GM10248 (cell line): Measurements from ENCODE around the gene GNAS.

Source experiments
- CTCF ChIA-PET: fragments of 300-600 bp; sonication (Branson Sonifier 250); formaldehyde crosslinking; extraction: SDS; loops from one replicate; lab custom pipeline; 2021; ENCODE audit warnings: antibody characterized with exemption; lab: Yijun Ruan, JAX
- POLR2A ChIA-PET: fragments of 350-650 bp; sonication (Branson Sonifier 250); formaldehyde crosslinking; extraction: SDS; loops from one replicate; lab custom pipeline; 2020; ENCODE audit warnings: antibody characterized with exemption; lab: Yijun Ruan, JAX
- DNase-seq: peaks from one replicate; pipeline ENCODE4 v3.0.0; 2012; ENCODE audit errors: extremely low spot score
- TF ChIP-seq, protein P1 (sequence below): IDR thresholded peaks from 2 replicates; pipeline ENCODE4 v1.5.1; 2012; ENCODE audit warnings: mild to moderate bottlenecking, low read depth; ENCODE audit errors: extremely low read depth, missing control alignments, control extremely low read depth

GNAS gene

DNA sequence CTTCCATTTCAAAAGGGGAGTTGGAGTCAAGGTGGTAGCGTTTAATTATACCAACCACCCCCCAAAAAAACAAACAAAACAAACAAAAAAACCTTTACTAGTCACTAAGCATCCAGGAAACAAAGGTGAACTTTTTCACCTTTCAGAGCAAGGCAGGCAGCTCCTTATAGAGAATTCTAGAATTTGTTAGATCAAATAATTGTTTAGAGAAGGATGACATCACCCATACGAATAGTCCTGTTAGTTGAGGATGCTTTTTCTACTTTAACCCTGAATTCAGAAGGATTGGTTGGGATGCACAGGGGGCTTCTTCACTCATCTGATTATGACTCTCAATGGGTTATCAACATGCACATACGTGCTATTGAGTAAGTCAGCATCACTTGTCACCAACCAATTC lies 44.3 kb downstream of the GNAS start:
- ChIA-PET CTCF (interaction anchor here (1.1 kb wide), 1 partner anchor 10 kb away, joined by 7 read pairs; no protein-coding TSS in a partner anchor), POLR2A (interaction anchor here (1.7 kb wide), 1 partner anchor 11 kb away, joined by 5 read pairs; no protein-coding TSS in a partner anchor)

DNA sequence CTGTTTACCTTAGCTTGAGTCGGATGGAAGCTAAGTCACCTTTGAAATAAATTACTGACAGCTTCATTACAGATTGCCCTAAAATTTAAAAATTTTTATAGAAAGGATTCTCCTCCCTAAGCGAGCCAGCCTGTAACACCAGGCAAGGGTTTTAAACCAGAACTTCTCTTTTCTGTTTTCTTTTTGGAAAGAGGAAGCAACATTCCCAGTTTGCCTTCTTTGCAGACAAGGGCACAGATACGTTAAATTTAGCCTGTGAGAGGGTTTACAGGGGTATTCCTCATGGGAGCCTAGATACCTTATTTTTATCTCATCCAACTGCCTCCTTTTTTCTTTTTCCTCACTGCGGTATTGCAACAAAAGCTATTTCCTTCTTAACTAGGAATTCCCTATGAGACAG lies 45.0 kb downstream of the GNAS start:
- no peak for DNase-seq
- ChIA-PET CTCF (interaction anchor here (1.1 kb wide), 1 partner anchor 10 kb away, joined by 7 read pairs; no protein-coding TSS in a partner anchor), POLR2A (interaction anchor here (1.1 to 1.7 kb wide), 2 partner anchors 9 to 10 kb away, joined by 4 to 5 read pairs; no protein-coding TSS in a partner anchor)
- TF ChIP-seq, protein P1, sequence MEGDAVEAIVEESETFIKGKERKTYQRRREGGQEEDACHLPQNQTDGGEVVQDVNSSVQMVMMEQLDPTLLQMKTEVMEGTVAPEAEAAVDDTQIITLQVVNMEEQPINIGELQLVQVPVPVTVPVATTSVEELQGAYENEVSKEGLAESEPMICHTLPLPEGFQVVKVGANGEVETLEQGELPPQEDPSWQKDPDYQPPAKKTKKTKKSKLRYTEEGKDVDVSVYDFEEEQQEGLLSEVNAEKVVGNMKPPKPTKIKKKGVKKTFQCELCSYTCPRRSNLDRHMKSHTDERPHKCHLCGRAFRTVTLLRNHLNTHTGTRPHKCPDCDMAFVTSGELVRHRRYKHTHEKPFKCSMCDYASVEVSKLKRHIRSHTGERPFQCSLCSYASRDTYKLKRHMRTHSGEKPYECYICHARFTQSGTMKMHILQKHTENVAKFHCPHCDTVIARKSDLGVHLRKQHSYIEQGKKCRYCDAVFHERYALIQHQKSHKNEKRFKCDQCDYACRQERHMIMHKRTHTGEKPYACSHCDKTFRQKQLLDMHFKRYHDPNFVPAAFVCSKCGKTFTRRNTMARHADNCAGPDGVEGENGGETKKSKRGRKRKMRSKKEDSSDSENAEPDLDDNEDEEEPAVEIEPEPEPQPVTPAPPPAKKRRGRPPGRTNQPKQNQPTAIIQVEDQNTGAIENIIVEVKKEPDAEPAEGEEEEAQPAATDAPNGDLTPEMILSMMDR: no peak

More for the DNA sequence above, 44.3 kb downstream of the GNAS start:
- no peak for DNase-seq
- TF ChIP-seq, protein P1: no peak

DNA sequence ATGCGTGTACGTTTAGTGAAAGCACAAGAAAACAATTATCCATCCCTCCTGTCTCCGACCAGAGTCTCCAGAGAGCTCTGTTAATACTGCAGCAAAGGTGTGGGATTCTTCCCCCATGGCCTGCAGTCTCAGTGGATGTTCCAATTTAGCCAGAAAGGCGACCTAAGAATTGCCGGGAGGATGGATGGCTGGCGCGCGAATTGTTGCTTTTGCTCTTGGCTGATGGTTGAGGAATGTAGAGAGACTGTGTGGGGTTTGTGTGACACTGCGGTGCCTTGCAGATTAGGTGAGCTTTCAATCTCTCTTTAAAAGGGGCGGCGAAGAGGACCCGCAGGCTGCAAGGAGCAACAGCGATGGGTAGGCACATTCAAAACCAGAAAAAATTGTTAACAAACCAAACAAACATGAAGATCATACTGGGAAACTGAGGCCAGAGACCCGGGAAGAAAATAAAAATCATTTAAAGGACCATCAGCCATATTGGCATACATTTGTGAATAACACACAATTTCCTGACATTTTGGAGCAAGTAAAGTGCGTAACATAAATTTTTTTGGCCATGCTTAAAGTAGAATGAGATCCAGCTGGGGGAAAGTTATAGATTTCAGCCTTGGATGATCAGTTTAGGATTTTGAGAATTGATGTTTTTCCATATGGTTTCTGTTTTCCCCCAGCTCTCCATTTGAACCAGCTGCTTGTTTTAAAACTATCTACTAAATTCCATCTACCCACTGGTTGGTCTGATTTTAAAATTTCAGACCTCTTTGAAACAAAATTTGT lies 46.3 kb downstream of the GNAS start:
- CTCF ChIA-PET: interaction anchor here (1.0 to 1.9 kb wide), 3 partner anchors 9 to 59 kb away, joined by 3 to 4 read pairs (median 4); no protein-coding TSS in a partner anchor

DNA sequence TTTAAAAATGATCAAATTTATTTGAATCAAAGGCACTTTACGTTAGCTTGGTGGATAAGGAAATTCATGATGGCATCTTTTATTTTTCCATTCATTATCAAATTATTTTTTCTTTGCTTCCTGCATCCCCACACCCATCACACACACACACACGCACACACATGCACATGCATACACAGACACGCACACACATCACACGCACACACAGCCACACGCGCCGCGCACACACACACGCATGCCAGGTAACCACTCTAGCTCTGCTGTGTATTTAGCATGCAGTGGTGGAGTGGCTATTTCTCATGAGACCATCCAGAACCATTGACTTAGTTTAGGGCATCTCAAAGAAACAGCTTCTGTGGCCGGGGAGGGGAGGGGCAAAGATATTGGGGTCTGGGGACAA lies 47.0 kb downstream of the GNAS start:
- ChIA-PET CTCF (interaction anchor here (1.4 to 1.9 kb wide), 3 partner anchors 9 to 58 kb away, joined by 3 to 4 read pairs (median 4); no protein-coding TSS in a partner anchor), POLR2A (no interaction called here)
- TF ChIP-seq, protein P1: no peak
- no peak for DNase-seq

More for the DNA sequence above, 46.3 kb downstream of the GNAS start:
- POLR2A ChIA-PET: interaction anchor here (0.5 to 1.1 kb wide), 2 partner anchors 10 to 436 kb away, joined by 4 to 7 read pairs; no protein-coding TSS in a partner anchor
- TF ChIP-seq, protein P1: no peak
- DNase-seq: no peak

DNA sequence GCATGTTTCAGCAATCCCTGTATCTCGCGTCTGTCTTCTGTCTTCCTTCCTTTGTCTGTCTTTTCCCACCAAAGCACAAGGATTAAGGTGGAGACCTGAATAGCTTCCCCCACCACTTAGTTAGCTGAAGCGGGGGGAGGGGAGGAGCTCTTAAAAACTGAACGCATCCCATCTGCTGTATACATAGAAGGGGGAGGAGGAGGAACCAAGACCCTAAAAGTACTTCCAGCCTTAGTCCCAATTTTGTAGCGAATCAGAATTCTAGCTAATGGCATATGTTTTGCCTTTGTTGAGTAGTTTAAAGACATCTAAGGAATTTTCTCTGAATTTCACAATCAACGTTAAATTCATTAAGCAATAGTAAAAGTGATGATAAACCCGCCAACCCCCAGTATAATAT lies 47.9 kb downstream of the GNAS start:
- POLR2A ChIA-PET: interaction anchor here (0.8 kb wide), 1 partner anchor 78 kb away, joined by 3 read pairs; no protein-coding TSS in a partner anchor
- CTCF ChIA-PET: interaction anchor here (0.6 to 1.6 kb wide), 4 partner anchors 8 to 75 kb away, joined by 3 to 4 read pairs (median 3); no protein-coding TSS in a partner anchor
- TF ChIP-seq, protein P1: no peak
- DNase-seq: no peak
